ENCODE measurements around the gene FEN1. TPM values are rescaled to one million over a fixed set of nuclear protein-coding genes. Genes with fewer than 3 reads are reported as not detected.

FEN1 gene
- total and polyA plus RNA-seq, 4 donors = 4.5 to 46.5 (median 9.5) TPM

DNA sequence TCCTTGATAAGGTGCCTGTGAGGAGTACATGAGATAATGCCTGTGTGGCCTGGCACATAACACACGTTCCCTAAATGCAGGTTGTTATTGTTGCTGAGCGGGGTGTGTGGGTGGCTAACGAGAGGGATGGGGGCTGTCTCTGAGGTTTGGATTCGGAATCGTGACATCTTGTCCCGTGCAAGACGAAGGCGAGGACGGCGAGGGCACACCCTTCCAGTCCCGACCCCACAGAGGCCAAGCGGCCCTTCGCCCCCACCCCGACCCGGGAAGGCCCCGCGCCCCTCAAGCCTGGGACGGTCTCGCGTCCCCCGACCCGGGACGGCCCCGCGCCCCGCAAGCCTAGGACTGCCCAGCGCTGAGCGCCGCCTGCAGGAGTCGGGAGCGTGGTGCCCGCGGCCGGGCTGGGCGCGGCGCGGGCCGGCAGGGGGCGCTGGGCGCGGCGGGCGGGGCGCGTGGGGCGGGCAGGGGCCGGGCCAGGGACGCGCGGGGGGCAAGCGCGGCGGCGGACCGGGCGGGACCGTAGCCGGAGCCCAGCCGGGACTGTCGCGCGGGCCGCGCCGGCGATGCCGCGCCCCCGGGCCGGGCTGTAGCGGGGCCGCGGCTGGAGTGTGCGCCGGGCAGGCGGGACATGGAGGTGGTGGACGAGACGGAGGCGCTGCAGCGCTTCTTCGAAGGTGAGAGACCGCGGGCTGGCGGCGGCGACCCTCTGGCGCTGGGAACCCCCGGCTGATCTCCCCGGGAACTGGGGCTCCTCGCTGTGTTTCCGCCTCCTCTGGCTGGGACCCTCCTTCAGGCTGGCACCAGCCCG, 40.4 kb upstream of the FEN1 start, which contains the start of gene MYRF:
Gene MYRF, plus strand, starts transcription at position 520 of the 808 bp plus-strand sequence. Its CDS starts 109 bp downstream, at position 629.
- H3K4me3 ChIP-seq (ENCODE audit: low read depth in 1 of 3, low read length in 3 of 3) = peak within 1 kb of the TSS; percentile 59 to 68 (median 66)
- H3K9ac ChIP-seq (ENCODE audit: low read depth in 1 of 2, low read length in 2 of 2) = peak within 1 kb of the TSS in 1 of 2 donors; percentile 92
- no peaks in the 10 kb centered on the region for H3K27me3 ChIP-seq (ENCODE audit: control insufficient read depth in 4 of 4, insufficient read depth in 4 of 4, low read length in 3 of 4)
- no peaks in the 10 kb centered on the region for H3K9me3 ChIP-seq (ENCODE audit: control insufficient read depth in 4 of 4, low read length in 3 of 4)
- H3K4me1 ChIP-seq (ENCODE audit: control insufficient read depth in 4 of 4, insufficient read depth in 4 of 4, low read length in 3 of 4) = peaks cover 4 to 39% (median 26%) of the 10 kb centered on the region in 4 donors
- H3K36me3 ChIP-seq (ENCODE audit: control insufficient read depth in 4 of 4, insufficient read depth in 3 of 4, low read depth in 1 of 4, low read length in 3 of 4) = no peaks in the 10 kb centered on the region
- peak; percentile 77 for DNase-seq (ENCODE audit: low spot score)
- 2% methylated on average over 93 of the region's 93 CpGs for WGBS
- peak within 1 kb of the TSS; percentile 71 to 97 for H3K27ac ChIP-seq (ENCODE audit: low read depth in 1 of 2, low read length in 2 of 2)
- TF ChIP-seq, protein P1, sequence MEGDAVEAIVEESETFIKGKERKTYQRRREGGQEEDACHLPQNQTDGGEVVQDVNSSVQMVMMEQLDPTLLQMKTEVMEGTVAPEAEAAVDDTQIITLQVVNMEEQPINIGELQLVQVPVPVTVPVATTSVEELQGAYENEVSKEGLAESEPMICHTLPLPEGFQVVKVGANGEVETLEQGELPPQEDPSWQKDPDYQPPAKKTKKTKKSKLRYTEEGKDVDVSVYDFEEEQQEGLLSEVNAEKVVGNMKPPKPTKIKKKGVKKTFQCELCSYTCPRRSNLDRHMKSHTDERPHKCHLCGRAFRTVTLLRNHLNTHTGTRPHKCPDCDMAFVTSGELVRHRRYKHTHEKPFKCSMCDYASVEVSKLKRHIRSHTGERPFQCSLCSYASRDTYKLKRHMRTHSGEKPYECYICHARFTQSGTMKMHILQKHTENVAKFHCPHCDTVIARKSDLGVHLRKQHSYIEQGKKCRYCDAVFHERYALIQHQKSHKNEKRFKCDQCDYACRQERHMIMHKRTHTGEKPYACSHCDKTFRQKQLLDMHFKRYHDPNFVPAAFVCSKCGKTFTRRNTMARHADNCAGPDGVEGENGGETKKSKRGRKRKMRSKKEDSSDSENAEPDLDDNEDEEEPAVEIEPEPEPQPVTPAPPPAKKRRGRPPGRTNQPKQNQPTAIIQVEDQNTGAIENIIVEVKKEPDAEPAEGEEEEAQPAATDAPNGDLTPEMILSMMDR (IDR thresholded peaks at IDR 0.05; ENCODE audit: low read depth, low read length, missing input control) = peak; percentile 67
- no peak for TF ChIP-seq RXRA (IDR thresholded peaks at IDR 0.05)

DNA sequence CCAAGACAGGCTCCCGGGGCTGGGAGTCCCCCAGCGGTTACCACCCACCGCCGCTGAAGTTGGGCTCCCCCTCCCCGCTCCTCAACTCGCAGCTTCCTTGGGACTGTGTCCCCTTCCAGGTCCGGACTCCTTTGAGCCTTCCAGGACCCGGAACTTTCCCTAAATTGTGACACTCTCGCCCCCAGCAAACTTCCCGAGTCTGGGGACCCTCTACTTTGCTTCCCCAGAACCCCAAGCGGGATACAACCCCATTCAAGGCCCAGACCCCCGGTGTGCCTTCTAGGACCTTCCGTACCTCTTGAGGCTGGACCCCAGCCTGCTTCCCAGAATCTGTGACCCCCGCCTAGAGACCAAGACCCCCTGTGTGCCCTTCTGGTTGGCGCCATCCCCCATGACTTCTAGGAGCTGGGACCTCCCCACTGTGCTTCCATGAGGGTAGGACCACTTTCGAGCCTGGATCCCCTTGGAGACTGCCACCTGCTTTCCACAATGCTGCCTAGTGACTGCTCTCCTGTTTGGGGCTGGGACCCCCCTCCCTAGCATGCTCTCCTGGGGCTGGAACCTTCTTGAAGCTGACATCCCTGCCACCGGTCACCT, 39.7 kb upstream of the FEN1 start:
- no peak for TF ChIP-seq RAD21 (IDR thresholded peaks at IDR 0.05)
- TF ChIP-seq, protein P2, sequence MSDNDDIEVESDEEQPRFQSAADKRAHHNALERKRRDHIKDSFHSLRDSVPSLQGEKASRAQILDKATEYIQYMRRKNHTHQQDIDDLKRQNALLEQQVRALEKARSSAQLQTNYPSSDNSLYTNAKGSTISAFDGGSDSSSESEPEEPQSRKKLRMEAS (IDR thresholded peaks at IDR 0.05) = no peak
- no peak for TF ChIP-seq GABPA (IDR thresholded peaks at IDR 0.05 in 1 of 2, conservative IDR thresholded peaks at IDR 0.05 in 1 of 2)
- TF ChIP-seq NR2F2 (IDR thresholded peaks at IDR 0.05) = no peak
- TF ChIP-seq FOXA1 (IDR thresholded peaks at IDR 0.05) = no peak
- no peaks in the 10 kb centered on the region for H3K9me3 ChIP-seq (ENCODE audit: control insufficient read depth in 4 of 4, low read length in 3 of 4)
- peak overlapping the region in 1 of 2 donors; percentile 92 for H3K9ac ChIP-seq (ENCODE audit: low read depth in 1 of 2, low read length in 2 of 2)
- peaks cover 9 to 40% (median 24%) of the 10 kb centered on the region in 4 donors for H3K4me1 ChIP-seq (ENCODE audit: control insufficient read depth in 4 of 4, insufficient read depth in 4 of 4, low read length in 3 of 4)
- peak overlapping the region; percentile 59 to 68 (median 66) for H3K4me3 ChIP-seq (ENCODE audit: low read depth in 1 of 3, low read length in 3 of 3)
- 29% methylated on average over 17 of the region's 17 CpGs for WGBS
- H3K27ac ChIP-seq (ENCODE audit: low read depth in 1 of 2, low read length in 2 of 2) = peak overlapping the region; percentile 71 to 97
- H3K36me3 ChIP-seq (ENCODE audit: control insufficient read depth in 4 of 4, insufficient read depth in 3 of 4, low read depth in 1 of 4, low read length in 3 of 4) = no peaks in the 10 kb centered on the region
- DNase-seq (ENCODE audit: low spot score) = no peak
- no peaks in the 10 kb centered on the region for H3K27me3 ChIP-seq (ENCODE audit: control insufficient read depth in 4 of 4, insufficient read depth in 4 of 4, low read length in 3 of 4)

DNA sequence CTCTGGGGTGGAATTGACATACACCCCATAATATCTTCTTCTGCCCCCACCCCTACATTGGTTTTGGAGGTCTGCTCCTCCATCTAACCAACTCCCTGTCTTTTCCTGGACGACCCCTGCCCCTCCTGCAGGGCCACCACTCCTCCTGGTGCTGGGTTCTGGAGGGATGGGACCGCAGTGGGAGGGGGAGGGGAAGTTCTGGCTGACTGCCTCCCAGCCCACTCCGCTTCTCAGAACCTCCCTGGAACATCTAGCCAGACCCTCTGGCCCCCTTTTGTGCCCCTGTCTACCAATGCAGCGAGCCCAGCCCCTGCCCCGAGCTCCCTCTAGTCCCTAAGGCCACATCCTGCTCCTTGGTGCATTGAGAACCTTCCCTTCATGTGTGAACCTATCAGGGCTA, 39.0 kb upstream of the FEN1 start:
- Histone ChIP-seq H3K9ac (ENCODE audit: low read depth in 1 of 2, low read length in 2 of 2) (peak overlapping the region in 1 of 2 donors; percentile 92), H3K27ac (ENCODE audit: low read depth in 1 of 2, low read length in 2 of 2) (peak overlapping the region; percentile 71 to 97), H3K9me3 (ENCODE audit: control insufficient read depth in 4 of 4, low read length in 3 of 4) (no peaks in the 10 kb centered on the region), H3K4me1 (ENCODE audit: control insufficient read depth in 4 of 4, insufficient read depth in 4 of 4, low read length in 3 of 4) (peaks cover 9 to 40% (median 23%) of the 10 kb centered on the region in 4 donors), H3K4me3 (ENCODE audit: low read depth in 1 of 3, low read length in 3 of 3) (no peak overlapping the region), H3K36me3 (ENCODE audit: control insufficient read depth in 4 of 4, insufficient read depth in 3 of 4, low read depth in 1 of 4, low read length in 3 of 4) (no peaks in the 10 kb centered on the region), H3K27me3 (ENCODE audit: control insufficient read depth in 4 of 4, insufficient read depth in 4 of 4, low read length in 3 of 4) (no peaks in the 10 kb centered on the region)
- 82% methylated on average over 5 of the region's 5 CpGs for WGBS
- no peak for DNase-seq (ENCODE audit: low spot score)
- TF ChIP-seq, protein P3, sequence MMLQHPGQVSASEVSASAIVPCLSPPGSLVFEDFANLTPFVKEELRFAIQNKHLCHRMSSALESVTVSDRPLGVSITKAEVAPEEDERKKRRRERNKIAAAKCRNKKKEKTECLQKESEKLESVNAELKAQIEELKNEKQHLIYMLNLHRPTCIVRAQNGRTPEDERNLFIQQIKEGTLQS (IDR thresholded peaks at IDR 0.05) = no peak
- TF ChIP-seq RXRA (IDR thresholded peaks at IDR 0.05) (no peak), HNF4G (IDR thresholded peaks at IDR 0.05) (no peak), YY1 (IDR thresholded peaks at IDR 0.05) (no peak), TAF1 (conservative IDR thresholded peaks at IDR 0.05) (no peak)

Measured in liver (tissue), 9 donors.